Measurements from ENCODE around the gene ACACA. TPM values are rescaled to one million over a fixed set of nuclear protein-coding genes. Genes with fewer than 3 reads are reported as not detected.

Gene ACACA
- total and polyA plus RNA-seq, 8 donors = 9.1 to 31.6 (median 13.1) TPM

DNA sequence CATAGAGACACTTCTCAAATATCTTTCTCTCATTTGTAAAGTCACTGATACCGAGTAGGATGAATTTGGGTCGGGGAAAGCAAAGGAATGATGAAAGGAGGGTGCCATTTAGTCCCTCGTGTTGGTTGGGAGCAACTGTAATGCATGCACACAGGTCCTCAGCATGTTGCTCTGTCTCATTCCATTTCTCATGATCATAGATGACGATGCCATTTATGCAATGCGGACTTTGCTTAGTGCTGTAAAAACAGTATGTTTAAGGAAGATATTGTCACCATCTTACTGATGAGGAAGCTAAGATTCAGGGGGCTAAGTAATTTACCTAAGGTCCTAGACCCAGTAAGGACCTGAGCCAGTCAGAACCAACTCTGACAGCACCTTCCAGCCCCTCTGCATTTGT lies 357.8 kb downstream of the ACACA start:
- Histone ChIP-seq H3K27ac (no peak overlapping the region), H3K4me1 (no peaks in the 10 kb centered on the region), H3K27me3 (no peaks in the 10 kb centered on the region), H3K4me3 (no peak overlapping the region), H3K9me3 (no peaks in the 10 kb centered on the region), H3K36me3 (no peaks in the 10 kb centered on the region)
- 88 to 89% methylated on average over 5 of the region's 5 CpGs for WGBS, 2 donors
- DNase-seq (no peak), FAIRE-seq (no peak), ATAC-seq (no peak)
- TF ChIP-seq, protein P1, sequence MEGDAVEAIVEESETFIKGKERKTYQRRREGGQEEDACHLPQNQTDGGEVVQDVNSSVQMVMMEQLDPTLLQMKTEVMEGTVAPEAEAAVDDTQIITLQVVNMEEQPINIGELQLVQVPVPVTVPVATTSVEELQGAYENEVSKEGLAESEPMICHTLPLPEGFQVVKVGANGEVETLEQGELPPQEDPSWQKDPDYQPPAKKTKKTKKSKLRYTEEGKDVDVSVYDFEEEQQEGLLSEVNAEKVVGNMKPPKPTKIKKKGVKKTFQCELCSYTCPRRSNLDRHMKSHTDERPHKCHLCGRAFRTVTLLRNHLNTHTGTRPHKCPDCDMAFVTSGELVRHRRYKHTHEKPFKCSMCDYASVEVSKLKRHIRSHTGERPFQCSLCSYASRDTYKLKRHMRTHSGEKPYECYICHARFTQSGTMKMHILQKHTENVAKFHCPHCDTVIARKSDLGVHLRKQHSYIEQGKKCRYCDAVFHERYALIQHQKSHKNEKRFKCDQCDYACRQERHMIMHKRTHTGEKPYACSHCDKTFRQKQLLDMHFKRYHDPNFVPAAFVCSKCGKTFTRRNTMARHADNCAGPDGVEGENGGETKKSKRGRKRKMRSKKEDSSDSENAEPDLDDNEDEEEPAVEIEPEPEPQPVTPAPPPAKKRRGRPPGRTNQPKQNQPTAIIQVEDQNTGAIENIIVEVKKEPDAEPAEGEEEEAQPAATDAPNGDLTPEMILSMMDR (IDR thresholded peaks at IDR 0.05) = no peak
- intact Hi-C loops (cut with DNase I) = loop anchor here in 2 of 3 donors (5.0 to 10.0 kb wide), 3 partner anchors 344 to 422 kb away; no protein-coding TSS in a partner anchor

DNA sequence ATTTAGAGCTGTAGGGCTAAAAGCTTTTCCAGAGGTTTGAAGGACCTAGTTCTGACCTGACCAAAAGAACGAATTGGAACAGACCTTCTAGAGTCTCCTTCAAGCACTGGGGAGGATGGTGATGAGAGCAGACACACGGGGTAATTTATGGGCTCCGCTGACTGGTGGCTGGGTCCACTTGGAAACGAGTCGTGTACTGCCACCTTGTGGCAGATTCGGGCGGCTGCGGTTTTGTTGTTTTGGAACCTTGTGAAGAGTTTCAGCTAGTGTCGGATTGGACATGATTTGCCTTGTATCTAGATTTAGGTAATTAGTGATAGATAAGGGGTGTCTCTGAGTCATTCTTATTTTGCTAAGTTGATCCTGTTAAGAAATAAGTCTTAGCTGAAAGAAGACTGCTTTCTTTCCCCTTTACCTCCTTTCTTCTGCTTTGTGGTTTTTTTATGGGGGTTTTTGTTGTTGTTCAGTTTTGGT lies 359.0 kb downstream of the ACACA start:
- DNase-seq (peak; percentile 40 to 87 (median 72)), FAIRE-seq (no peak), ATAC-seq (peak; percentile 64 to 90 (median 88))
- TF ChIP-seq, protein P1 (IDR thresholded peaks at IDR 0.05) = peak; percentile 77 to 87 (median 80)
- 6 to 9% methylated on average over 9 of the region's 9 CpGs for WGBS, 2 donors
- Histone ChIP-seq H3K27ac (no peak overlapping the region), H3K27me3 (no peaks in the 10 kb centered on the region), H3K4me1 (no peaks in the 10 kb centered on the region), H3K4me3 (no peak overlapping the region), H3K36me3 (no peaks in the 10 kb centered on the region), H3K9me3 (no peaks in the 10 kb centered on the region)
- intact Hi-C loops (cut with DNase I) = loop anchor here in 2 of 3 donors (5.0 to 10.0 kb wide), 3 partner anchors 343 to 420 kb away; no protein-coding TSS in a partner anchor

DNA sequence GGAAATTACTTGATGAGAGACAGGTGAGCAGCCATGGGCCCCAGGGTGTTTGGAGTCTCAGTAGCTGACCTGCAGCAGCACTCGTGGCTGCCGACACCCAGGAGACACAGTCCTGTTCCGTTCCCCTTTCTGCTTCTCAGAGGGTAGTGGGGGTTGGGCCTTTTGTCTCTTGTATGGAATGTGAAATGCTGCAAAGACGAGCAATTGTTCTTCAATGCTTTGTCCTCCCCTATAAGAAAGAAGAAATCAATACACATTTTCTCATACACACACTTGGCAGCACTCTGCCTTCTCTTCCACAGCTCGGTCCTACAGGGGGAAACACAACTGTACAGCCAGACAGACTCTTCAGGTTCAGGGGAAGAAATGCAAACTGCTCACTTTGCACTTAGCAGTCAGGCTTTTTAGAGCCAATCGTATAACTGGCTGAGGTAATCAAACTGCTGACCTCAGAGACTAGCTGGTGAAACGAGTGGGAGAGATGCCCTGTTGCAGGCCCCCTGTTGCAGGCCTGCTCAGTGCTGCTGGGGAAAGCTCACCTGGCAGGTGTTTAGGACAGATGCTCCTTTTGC lies 361.2 kb downstream of the ACACA start:
- Histone ChIP-seq H3K27ac (no peak overlapping the region), H3K27me3 (no peaks in the 10 kb centered on the region), H3K4me3 (no peak overlapping the region), H3K9me3 (no peaks in the 10 kb centered on the region), H3K4me1 (no peaks in the 10 kb centered on the region), H3K36me3 (no peaks in the 10 kb centered on the region)
- DNase-seq (no peak), FAIRE-seq (no peak), ATAC-seq (no peak)
- intact Hi-C loops (cut with DNase I) = loop anchor here in 2 of 3 donors (5.0 to 10.0 kb wide), 3 partner anchors 341 to 418 kb away; no protein-coding TSS in a partner anchor
- 75 to 77% methylated on average over 7 of the region's 7 CpGs for WGBS, 2 donors
- TF ChIP-seq, protein P1 (IDR thresholded peaks at IDR 0.05) = no peak

DNA sequence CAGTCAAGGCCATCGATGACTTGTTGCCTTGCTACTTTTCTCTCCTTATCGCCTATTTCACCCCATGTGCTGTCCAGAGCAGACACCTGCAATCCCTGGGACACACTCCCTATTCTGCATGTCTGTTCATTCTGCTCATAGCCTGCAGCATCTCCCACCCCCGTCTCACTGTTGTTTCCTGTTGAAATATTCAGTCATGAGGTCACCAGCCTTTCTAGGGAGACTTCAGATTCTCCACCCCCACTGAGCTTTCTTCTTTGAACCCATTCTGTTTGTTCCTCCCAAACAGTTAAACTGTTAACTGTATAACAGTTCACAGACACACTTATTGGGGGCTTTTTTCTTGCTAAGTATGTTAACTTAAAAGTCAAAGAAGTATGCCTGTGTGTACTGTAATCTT lies 363.4 kb downstream of the ACACA start:
- Histone ChIP-seq H3K36me3 (no peaks in the 10 kb centered on the region), H3K27ac (no peak overlapping the region), H3K27me3 (no peaks in the 10 kb centered on the region), H3K9me3 (no peaks in the 10 kb centered on the region), H3K4me3 (no peak overlapping the region), H3K4me1 (no peaks in the 10 kb centered on the region)
- TF ChIP-seq, protein P1 (IDR thresholded peaks at IDR 0.05) = no peak
- intact Hi-C loops (cut with DNase I) = loop anchor here in 1 of 3 donors (10.0 kb wide), 2 partner anchors 338 to 408 kb away; no protein-coding TSS in a partner anchor
- no peak for DNase-seq
- 87 to 95% methylated on average over 3 of the region's 3 CpGs for WGBS, 2 donors
- ATAC-seq = no peak
- no peak for FAIRE-seq

DNA sequence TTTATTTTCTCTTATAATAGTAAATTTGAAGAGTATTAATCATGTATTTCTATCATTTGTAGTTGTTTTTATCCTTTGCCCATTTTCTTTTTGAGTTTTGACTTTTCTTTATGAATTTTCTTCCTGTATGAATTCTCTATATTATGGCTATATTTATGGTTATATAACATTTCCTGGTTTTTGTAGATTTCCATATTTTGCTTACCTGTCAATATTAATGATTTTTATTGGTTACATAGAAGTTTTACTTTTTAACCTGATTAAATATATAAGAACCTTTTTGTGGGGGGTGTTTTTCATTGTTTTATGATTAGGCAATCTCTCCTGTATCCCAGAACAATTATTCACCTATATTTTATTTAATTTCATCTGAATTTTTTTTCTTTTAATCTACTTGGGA lies 364.7 kb downstream of the ACACA start:
- FAIRE-seq = no peak
- Histone ChIP-seq H3K4me1 (no peaks in the 10 kb centered on the region), H3K27me3 (no peaks in the 10 kb centered on the region), H3K4me3 (no peak overlapping the region), H3K36me3 (no peaks in the 10 kb centered on the region), H3K27ac (no peak overlapping the region), H3K9me3 (no peaks in the 10 kb centered on the region)
- intact Hi-C loops (cut with DNase I) = loop anchor here in 1 of 3 donors (10.0 kb wide), 2 partner anchors 337 to 407 kb away; no protein-coding TSS in a partner anchor
- no peak for DNase-seq
- TF ChIP-seq, protein P1 (IDR thresholded peaks at IDR 0.05) = no peak
- ATAC-seq = no peak
